ENCODE data around the gene AGPAT2.

GRCh38 chr9:136645903-136646754 lies 41.1 kb downstream of the AGPAT2 start:
- TF ChIP-seq EZH2 (IDR thresholded peaks at IDR 0.05; ENCODE audit: borderline replicate concordance) (no peak), CTCF (IDR thresholded peaks at IDR 0.05; ENCODE audit: poor library complexity) (no peak)
